Measurements from ENCODE around the gene ATPAF1.

ATPAF1 gene

DNA sequence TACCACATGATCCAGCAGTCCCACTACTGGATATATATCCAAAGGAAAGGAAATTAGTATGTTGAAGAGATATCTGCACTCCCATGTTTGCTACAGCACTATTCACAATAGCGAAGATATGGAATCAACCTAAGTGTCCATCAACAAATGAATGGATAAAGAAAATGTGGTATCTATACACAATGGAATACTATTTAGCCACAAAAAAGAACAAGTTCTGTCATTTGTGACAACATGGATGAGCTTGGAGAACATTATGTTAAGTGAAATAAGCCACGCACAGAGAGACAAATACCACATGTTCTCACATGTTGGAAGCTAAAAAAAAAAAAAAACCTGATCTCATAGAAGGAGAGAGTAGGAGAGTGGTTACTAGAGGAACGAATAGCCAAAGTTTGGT is 17.7 kb downstream of the ATPAF1 start:
- DNase-seq (ENCODE audit: low read depth in 2 of 2), result no peak

DNA sequence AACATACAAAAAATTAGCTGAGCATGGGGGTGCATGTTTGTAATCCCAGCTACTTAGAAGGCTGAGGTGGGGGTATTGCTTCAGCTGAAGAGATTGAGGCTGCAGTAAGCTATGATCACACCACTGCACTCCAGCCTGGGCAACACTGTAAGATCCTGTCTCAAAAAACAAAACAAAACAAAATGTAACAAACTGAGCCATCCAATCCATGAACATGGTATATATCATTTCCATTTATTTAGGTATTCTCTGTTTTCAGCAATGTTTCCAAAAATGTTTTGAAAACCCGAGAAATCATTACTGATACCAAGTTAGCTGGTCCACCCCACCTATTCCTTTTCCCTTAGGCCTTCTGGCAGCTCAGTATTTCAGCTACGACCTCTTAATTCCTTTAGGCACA is 18.4 kb downstream of the ATPAF1 start:
- DNase-seq (ENCODE audit: low read depth in 2 of 2), result no peak

DNA sequence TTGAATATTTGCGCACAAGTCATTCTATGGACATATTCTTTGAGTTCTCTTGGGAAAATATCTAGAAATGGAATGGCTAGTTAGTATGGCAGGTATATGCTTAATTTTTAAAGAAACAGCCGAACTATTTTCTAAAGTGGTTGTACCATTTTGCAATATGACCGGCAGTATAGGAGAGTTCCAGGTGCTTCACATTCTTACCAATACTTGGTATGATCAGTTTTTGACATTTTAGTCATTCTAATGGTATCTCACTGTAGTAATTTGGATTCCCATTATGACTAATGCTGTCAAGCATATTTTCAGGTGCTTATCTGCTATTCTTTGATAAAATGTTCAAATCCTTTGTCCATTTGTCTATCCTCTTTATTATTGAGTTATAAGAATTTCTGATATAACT is 20.6 kb downstream of the ATPAF1 start:
- no peak for DNase-seq (ENCODE audit: low read depth in 2 of 2)

DNA sequence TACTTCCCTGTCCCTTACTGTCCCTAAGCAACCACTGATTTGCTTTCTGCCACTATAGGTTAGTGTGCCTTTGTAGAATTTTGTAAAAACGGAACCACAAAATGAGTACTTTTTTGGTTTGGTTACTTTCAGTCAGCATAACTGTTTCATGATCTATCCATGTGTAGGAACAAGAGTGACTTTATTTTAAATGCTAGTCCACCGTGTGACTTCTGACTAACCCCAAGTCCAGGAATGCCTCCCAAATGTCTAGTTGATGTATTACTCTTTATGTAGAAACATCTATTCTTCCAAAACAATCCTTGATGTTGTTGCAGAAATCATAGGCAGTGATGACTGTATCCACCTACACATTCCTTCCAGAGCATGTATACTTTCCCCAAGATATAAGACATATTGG is 21.3 kb downstream of the ATPAF1 start:
- no peak for DNase-seq (ENCODE audit: low read depth in 2 of 2)

DNA sequence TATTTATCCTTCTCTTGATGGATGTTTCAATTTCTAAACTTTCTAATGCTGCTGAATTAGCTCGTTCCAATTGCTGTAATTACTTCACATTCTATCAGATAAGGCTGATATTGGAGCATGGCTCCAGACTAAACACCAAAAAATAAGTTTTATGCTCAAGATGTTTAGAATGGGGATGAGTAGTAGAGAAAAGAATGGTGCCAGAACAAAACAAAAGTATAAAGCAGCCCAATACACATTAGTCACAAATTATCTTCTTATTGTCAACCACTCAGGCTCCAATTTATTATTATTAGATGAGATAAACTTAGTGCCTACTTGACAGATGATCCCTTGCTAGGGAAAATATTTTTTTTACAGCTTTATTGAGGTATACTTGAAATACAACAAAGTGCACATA is 21.8 kb downstream of the ATPAF1 start:
- DNase-seq (ENCODE audit: low read depth in 2 of 2), result no peak

DNA sequence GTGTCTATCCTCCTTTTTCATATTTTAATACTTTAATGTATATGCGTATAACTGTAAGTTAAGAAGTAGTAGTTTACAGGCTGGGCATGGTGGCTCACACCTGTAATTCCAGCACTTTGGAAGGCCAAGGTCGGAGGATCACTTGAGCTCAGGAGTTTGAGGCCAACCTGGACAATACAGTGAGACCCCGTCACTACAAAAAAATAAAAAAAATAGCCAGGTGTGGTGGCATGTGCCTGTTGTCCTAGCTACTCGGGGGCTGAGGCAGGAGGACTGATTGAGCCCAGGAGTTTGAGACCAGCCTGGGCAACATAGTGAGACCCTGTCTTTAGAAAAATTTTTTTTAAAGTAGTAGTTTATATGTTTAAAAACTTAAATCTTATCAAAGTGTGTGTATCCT is 22.3 kb downstream of the ATPAF1 start:
- DNase-seq (ENCODE audit: low read depth in 2 of 2), result no peak

DNA sequence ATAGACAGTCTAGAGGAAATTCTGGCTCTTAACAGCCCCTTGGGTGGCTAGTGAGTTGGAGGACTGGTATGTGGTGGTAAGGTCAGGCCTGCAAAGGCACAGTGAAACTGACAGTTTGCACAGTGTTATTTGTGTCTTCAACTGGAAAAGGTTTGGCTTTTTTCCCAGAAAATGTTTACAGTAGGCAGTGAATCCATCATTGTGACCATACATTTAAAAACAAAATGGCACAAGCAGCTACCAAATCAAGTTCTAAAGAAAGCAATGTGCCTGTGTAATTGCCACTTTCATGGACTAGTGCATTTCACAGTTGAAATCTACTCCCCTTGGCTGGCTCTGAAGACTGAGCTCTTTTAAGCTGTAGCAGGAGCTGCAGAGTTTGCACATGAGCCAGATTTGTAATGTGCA is 24.8 kb downstream of the ATPAF1 start:
- DNase-seq (ENCODE audit: low read depth in 2 of 2), result no peak

DNA sequence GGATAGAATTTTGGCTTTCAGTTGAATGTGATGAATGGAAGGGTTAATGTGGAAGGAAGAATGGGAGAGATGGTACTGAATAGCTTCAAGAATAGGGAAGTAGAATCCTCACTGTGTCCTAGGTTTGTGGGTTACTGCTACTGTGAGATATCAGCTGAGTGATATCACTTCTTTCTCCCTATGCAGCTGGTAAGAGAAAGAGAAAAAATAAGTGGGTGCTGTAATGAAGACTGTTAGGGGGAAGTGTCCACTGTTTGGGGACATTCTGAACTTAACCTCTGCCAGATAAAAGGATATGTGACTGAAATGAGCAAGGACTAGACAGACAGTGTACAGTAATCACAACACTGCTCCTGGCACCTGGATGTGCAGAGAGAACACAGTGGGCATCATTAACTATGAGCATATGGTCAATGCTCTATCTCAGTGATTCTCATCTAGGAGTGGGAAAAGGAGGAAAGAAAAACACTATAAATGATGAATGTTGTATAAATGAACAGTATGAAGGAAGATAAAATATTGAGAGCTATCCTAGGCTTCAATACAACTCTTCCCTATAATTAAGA is 26.0 kb downstream of the ATPAF1 start:
- DNase-seq (ENCODE audit: low read depth in 2 of 2), result no peak

DNA sequence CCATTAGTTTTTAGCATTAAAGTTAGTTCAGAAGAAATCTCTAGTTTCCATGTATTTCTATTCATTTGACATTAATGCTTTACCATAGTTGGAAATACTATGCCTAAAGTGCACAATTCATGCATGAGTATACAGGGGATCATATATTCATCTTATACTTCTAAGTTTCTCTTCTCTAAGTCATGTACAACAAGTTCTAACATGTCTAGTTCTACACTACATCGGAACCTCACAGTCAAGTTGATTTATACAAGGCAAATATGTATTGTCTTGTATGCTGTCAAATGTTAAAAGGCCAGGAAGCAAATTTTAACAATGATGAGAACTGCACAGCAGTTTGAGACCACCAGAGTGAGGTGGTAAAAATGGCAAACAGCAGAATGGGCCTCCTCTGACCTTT is 28.6 kb downstream of the ATPAF1 start:
- DNase-seq (ENCODE audit: low read depth in 2 of 2), result no peak

DNA sequence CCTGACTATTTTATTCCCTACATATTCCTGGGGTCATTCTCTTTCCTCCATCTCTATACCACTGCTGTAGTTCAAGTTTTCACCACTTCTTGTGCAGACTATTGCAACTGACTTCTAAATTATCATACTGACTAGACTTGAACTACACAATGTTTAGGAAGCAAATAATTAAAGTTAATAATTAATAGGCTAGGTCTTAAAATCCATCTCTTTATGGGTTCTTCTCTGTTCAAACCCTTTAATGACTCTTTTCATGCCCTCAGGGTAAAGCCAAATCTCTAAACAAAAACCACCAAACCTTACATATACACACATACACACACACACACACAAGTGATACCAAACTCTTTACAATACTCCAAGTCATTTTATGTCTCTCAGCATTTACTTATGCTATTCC is 29.2 kb downstream of the ATPAF1 start:
- no peak for DNase-seq (ENCODE audit: low read depth in 2 of 2)

DNA sequence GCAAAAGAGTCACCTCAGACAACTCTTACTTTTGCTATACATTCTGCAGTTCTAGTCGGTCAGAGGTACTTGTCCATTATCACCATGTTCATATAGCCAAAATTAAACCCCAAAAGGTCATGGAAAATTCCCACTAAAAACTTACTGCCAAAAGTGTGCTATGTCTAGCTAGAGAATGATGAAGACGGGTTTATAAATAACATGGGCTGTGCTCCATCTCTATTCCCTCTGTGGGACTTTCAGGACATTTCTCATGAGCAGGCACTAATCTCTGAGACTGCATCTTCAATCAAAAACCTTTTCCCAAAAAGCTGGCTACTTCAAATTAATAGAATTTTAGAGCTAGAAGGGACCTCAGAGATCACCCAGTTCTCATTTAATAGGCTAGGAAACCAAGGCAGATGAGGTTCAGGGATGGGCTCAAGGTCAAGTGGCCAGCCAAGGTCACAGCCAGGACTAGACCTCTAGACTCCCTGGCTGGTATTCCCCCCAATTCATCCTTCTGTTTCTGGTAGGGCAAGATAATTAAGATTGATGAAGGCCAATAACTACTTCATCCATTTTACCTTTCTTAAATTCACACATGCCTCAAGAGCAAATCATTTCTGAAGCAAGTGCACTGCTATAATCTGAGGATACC is 30.6 kb downstream of the ATPAF1 start:
- no peak for DNase-seq (ENCODE audit: low read depth in 2 of 2)

DNA sequence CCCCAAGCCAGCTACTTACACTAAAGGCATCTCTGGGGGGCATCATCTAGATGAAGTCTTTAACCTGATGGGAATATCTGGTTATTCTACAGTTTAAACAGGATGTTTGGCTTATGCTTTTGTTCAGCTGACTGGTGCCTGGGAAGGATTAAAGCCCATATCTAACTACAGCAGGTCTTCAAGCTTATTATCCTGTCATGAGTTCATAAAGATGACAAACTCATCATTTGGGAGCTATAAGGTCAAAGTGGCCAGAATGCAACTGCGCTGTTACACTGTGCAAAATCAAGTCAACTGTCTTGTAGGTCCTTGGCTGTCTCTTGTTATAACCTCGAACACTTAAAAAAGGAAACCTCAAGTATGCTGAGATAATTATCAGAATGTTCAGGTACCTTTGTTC is 33.0 kb downstream of the ATPAF1 start:
- DNase-seq (ENCODE audit: low read depth in 2 of 2), result no peak

DNA sequence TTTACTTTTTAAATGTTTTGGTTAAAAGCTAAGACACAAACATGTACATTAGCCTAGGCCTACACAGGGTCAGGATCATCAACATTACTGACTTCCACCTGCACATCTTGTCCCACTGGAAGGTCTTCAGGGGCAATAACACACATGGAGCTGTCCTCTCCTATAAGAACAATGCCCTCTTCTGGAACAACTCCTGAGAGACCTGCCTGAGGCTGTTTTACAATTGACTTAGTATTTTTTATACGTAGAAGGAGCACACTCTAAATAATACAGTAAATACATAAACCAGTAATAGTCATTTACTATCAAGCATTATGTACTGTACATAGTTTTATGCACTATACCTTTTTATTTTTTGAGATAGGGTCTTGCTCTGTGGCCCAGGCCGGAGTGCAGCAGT is 37.4 kb downstream of the ATPAF1 start:
- no peak for DNase-seq (ENCODE audit: low read depth in 2 of 2)

DNA sequence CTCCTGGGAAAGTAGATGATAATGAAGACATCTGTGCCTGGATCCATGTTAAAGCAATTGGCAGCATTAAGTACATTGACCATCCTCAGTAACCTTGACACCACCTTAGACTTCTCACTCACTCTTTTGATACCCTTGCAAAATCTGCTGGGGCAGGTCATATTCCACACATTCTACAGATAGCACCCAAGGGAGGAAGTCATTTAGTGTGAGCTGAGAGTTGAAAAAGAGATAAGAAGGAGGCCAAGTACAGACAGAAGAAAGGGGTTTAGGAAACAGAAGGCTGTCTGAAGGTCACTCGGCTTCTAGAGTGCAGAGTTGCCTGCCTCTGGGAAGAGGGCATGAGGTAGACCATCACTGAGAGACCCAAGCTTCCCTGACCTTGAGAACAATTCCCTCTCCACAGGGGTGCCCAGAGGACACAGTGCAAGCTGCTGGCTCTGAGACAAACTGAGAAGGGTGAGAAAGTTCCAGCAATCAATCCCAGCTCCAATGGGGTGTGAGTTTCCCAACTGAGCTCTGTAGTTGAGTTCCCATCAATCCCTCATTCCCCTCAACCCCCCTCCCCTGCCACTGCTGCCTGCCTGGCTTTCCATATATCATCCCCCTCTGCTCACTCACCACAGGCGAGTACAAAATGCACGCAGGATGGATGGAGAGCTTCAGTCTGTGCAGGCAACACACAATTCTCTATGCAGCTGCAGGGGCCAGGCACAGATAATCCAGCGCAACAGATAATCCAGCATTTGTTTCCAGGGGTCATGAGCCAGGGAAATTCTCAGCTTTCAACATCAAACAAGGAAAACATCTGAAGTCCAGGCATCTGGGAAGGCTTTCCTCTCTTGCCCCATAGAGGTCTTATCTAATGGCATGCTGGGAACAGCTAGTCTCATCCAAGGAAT is 44.2 kb downstream of the ATPAF1 start:
- DNase-seq (ENCODE audit: low read depth in 2 of 2), result no peak

DNA sequence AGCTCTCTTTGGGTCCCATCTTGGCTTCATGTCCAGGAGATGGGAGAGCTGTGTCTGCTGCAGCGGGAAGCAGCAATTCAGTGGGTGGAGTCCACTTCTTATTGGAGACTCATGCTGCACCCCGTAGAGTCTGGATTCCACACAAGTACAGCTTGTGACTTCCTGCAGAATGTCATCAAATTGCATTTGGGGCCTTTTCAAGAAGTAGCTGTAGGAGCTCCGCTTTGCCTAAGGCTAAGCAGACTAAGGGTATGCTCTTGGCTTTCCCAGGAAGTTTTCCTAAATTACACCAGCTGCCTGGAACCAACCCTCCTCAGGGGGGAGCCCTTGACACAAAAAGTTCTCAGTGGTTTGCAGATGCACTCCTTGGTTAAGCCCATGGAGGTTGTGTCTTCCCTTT is 45.8 kb downstream of the ATPAF1 start:
- DNase-seq (ENCODE audit: low read depth in 2 of 2), result no peak

DNA sequence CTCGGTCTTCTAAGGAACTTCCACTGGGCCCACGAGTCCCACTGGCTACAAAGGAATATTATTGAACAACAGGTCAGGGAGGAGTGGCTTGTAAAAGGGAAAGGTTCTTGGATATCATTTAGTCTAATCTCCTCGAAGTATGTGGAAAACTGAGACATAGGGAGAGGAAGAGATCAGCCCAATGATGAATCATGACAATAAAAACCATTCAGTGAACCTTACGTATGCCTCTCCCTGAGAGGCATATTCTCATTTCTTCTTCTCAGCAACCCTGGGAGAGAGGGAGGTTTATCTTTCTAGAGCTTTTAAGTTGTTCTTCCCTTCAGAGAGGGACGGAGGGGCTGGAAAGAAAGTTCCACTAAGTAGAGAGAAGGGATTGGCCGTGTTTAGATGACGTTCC is 46.2 kb downstream of the ATPAF1 start:
- no peak for DNase-seq (ENCODE audit: low read depth in 2 of 2)

DNA sequence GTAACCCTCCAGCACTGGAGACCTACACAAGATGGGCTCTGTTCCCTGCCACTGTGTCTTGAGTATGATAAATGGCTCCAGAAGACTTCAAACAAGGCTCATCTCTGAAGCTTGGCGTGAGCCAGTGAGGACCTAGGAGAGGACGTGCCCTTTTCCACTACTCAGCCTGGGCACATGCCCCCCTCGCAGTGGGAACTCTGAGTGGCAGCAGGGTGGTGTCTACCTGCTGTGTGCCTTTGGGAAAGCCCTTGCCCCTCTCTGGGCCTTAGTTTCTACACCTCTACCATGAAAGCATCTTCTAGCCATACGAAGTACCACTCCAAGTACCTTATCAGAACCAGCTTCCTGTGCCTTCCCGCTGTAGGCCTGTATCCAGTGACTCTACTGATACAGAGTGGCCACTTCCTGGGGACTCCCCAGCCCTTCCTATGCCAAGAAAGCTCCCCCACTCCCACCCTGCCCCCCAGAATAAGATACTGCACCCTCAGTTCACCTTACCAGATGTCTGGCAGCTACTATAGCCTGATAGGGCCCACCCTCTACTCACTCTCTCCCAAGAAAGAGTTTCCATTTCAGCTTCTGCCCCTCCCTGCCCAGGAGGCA is 48.4 kb downstream of the ATPAF1 start:
- no peak for DNase-seq (ENCODE audit: low read depth in 2 of 2)

DNA sequence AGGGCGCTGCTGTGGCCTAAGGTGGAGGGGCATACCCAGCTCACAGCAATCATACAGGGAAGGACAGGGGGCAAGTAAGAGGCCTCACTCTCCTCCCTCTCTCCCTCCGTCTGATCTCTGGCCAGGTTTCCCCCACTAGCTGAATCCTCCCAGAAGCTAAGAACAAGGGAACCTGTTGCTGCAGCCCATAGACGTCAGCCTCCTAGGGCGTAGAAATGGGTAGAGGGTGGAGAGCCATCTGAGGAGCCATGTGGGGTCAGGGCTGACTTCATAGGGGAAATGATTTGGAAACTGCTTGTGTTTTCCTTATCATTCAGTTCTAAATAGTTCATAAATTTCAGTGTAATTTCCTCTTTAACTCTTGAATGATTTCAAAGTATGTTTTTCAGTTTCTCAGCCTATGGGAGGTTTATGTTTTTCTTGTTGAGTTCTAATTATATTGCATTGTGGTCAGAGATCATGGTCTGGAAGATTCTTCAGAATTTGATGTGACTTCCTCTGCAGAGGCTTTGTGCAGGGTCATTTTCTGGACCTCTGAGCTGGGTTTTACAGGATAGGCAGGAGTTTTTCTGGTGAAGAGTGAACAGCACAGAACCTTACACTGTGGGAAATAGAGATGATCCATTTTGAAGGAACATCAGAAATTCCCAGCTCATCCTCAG is 49.3 kb downstream of the ATPAF1 start:
- no peak for DNase-seq (ENCODE audit: low read depth in 2 of 2)

DNA sequence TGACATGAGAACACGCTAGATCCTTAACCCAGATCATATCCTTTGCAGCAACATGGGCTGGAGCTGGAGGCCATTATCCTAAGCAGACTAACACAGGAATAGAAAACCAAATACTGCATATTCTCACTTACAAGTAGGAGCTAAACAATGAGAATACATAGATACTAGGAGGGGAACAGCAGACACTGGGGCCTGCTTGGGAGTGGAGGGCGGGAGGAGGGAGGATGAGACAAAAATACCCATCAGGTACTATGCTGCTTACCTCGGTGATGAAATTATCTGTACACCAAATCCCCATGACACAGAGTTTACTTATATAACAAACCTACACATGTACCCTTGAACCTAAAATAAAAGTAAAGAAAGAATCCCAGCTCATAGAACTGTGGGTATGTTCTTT is 50.3 kb downstream of the ATPAF1 start:
- DNase-seq (ENCODE audit: low read depth in 2 of 2), result no peak

DNA sequence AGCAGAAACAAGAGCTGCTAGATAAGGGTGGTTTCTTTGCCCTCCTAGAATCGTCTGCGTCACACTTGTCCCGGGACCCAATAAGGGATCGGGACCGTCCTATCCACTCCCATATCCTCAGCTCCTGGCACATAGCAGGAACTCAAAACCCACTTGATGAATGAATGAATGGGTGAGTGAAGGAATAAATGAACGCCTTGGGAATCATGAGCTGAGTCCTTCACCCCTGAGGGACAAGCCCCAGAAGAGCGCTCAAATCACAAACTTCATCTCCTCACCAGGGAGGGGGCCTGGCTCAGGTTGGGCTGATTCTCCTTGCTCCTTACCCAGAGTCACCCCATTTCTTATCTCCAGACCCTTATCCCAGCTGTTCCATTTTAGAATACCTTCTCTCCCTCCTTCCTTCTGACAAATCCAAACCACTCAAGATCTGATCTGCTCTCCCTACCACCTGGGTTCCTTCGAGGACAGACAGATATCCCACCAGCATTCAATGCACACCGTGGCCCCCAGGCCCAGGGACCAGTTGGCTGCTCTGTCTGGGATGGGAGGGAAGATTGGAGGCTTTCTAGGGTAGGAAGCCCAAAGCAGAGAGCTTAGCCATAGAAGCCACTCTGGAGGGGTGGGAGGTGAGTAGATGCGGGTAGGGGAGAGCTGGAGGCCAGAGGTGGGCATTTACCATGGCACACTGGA is 50.9 kb downstream of the ATPAF1 start:
- no peak for DNase-seq (ENCODE audit: low read depth in 2 of 2)

DNA sequence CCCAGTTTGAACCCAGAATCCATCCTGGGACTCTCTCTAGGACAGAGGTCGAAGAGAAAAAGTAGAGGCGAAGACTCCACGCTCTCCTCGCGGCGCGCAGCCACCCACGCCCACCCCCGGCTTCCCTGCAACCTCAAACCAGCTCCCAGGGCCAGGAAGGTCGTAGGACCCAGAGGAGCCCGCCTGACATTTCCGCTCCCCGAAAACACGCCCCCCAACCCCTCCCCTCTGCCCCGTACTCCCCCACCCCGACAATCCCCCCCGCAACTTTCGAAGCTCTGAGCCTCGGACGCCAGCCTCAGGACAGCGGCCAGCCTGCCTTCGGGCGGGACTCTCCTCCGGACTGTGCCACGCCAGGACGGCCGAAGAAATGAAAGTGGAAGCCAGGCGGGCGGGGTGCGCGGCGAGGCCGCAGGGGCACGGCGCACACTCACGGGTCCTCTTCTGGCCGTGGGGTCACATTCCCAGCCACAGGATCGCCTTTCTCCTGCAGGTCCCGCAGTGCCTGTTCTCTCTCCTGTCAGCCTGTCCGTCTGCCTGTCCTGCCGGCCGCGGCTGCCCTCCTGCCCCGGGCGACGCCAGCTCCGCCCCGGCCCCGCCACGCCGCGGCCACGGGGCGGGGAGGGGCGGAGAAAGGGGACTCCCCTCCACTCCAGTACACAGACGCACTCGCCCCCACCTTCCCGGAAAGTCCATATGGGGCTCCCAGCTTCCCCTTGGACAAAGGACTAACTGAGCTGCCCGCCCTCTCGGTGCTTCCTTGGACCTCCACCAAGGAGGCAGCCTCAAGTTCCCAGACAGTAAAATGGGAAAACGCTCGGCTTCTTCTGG is 51.7 kb downstream of the ATPAF1 start, which contains the start of gene MOB3C:
Gene MOB3C (minus strand): TSS at position 535 of the 831 bp plus-strand sequence. CDS start 3,490 bp downstream, outside the sequence.
- DNase-seq (ENCODE audit: low read depth in 2 of 2), result peak; percentile 46 to 58

All from stimulated activated CD4-positive, alpha-beta T cell treated with anti-CD3 and anti-CD28 coated beads, Interleukin-4, amount 100 ng/mL, for 48 hours (primary cell).